ENCODE results near the gene APCDD1L.

APCDD1L gene

DNA sequence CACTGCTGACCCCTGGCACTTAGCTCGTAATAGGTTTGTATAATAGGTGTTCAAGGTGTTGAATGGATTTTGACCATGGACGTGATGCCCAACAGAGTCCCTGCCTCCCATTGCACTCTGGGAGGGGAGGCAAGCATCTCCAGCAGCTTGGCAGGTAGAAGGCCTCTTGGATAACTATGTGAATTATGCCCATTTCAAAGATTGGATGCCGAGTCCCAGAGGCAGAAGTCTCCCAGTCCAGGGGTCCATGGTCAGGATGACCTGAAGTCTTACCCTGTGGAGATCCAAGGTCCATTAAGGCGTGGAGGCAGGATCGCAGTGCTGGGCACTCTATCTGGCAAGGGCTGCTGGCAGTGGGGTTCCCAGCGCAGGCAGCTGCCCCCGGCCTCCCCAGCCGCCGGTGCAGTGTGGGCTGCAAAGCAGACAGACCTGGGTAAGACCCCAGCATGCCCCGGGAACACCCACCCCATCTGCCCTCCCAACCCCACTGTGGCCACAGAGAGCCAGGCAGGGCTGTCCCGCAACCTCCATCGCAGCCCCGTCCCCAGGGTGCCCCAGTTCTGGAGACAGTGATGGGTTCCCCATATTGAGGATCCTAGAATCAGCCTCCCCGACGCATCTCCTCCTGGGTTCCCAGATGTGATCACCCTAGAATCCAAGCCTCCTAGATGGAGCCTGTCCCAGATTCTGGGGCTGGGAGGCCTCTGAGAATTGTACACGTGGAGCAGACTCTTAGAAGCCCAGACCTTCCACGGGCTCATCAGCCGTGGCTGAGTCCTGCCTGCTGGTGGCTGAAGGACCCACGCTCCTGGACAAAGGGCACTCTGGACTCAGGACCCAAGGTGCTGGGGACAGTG, 44.6 kb downstream of the APCDD1L start:
- in situ Hi-C loops (cut with MboI; ENCODE audit: low sequenced_read_pairs), result no loop called here

DNA sequence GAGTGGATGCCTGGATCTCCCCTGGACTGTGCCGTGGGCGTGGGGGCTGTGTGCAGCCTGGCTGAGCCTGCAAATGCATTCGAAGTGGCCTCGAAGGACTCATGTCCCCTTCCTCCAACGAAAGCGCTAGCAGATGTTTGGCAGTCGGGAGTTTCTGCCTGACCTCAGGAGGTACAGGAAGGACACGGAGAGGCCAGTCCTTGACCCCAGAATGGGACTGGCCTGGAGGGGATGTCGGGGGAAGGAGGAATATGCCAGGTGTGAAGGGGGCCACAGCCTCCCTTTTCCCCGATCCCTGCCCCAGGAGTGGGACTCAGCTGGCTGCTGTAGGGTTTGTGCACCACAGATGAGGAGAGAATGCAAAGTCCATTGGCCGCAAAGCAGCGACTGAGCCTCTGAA, 45.6 kb downstream of the APCDD1L start:
- in situ Hi-C loops (cut with MboI; ENCODE audit: low sequenced_read_pairs), result no loop called here

DNA sequence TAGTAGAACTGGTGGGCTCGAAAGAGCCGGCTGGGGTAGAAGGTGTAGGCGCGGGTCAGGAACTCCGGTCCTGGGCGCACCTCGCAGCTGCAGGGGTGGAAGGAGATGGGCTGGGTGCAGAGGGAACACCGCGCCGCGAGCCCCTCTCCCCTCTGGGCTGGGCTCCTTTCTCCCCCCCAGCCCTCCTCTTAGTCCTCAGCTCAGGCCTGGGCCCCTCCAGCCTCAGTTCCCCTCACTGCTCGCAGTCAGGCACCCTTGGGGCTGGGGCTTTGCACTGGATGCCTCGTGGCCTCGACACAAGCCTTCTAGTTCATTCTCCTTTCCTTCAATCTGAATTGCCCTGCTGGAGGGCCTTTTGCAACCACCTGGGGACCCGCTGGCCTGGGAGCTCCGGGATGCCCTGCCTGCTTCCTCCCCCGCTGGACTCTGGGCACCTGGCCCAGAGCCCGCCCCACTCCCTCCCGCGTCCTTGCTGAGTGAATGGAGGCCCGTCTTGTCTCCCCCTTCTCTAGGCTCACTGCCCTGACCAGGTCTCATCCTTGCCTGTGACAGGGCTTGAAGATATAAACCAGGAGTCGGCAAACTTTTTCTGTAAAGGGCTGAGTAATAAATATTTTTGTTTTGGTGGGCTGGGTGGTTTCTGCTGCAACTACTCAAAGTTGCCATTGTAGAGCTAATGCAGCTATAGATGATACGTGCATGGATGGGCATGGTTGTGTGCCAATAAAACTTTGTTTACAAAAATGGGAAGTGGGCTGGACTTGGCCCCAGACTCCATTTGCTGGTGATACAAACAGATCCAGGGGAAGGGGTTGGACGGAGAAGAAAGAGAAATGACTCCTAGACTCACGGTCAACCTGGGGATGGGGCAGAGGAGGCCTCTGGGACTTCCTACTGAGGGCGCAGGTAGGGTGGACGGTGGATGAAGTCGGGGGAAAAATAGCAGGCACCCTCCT, 47.3 kb downstream of the APCDD1L start:
- in situ Hi-C loops (cut with MboI; ENCODE audit: low sequenced_read_pairs), result no loop called here

DNA sequence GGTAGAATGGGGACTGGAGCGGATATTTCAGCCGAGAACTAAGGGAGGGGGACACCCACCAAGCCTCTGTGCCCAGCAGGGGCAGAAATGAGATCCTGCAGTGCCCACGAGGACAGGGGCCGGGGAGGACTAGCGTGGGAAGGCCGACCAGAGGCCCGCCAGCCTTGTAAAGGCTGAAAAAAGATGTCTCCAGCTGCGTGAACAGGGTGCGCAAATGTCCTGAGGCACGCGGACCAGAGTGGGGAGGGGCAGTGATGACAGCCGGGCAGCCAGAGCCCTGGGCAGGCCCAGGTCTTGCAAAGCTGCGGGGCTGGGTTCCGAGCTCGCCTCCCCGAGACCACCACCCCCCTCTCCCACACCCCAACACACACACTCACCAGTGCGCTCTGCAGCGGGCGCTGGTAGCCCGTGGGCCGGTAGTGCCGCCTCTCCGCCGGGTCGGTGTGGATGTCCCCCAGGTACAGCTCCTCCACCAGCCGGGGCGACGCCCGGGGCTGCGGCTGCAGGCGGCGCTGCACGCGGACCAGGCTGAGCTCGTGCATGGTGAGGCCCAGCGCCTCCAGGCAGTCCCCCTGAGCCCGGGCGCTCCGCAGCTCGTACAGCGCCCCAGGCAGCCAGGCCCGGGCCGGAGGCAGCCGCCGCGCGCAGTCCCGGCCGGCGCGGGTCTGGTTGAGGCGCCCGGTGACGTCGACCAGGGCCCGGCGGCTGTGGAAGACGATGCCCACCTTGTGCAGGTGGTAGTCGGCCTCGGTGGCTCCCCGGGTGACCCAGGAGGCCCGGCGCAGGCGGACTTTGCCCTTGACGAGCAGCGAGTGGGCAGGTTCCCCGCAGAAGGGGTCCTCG, 48.2 kb downstream of the APCDD1L start:
- in situ Hi-C loops (cut with MboI; ENCODE audit: low sequenced_read_pairs), result no loop called here

DNA sequence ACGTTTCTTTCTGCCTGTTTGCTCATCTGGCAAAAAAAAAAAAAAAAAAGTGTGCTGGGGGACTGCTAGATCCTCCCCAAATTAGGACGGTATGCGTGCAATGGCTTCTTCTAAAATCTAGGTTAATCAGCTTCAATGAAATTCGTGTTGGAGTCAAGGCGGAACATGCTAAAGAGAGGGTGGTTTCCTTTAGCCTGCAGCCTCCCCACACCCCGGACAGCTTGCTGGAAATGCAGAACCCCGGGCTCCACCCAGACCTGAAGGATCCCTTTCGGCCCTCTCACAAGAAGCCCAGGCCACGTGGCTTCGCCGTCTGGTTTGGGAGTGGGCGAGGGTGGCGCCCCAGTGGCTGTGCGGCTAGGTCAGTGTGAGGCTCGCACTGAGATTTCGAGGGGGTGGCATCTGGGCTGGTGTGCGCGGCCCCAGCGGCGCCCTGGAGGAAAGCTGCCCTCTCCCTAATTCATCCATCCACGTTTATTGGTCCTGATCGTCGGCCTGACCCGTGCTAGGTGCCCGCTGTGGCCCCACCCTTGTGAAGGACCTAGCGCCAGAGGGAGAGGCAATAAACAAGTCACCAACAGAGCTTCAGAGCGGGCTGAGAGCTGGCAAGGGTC, 49.0 kb downstream of the APCDD1L start:
- in situ Hi-C loops (cut with MboI; ENCODE audit: low sequenced_read_pairs), result no loop called here

DNA sequence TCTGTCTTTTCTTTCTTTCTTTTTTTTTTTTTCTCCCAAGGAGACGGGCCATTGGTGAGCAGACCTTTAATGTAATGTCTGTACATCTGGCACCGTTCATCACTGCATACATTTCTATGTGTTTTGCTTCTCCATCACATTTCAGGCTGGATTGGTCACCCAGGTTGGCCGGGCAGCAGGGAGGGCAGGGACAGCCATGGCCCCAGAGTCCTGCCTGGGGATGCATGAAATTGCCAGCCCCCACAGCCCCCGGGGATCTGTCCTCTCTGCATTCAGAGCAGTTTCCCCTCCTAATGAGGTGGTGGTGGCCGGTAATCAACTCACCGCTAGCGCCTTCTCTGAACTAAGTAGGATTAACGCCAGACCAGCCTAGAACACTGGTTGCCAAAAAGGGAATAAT, 50.4 kb downstream of the APCDD1L start:
- in situ Hi-C loops (cut with MboI; ENCODE audit: low sequenced_read_pairs), result no loop called here

DNA sequence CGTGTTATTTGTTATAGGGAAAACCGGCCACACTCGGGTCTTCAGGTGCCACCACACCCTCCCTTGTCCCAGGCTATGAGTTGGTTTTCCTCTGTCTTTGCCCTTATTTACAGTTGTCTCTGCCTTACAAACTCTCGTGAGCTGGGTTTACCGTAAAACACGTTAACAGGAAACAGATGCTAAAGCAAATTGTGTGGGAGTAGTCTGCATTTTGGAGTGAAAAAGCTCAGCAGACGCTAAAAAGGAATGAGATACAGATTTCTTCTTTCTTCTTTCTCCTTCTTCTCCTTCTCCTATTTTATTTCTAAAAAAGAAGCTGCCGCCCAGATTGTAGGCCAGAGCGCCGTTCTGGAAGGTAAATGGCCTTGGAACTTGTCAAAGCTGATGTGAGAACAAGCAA, 51.9 kb downstream of the APCDD1L start:
- in situ Hi-C loops (cut with MboI; ENCODE audit: low sequenced_read_pairs), result no loop called here

DNA sequence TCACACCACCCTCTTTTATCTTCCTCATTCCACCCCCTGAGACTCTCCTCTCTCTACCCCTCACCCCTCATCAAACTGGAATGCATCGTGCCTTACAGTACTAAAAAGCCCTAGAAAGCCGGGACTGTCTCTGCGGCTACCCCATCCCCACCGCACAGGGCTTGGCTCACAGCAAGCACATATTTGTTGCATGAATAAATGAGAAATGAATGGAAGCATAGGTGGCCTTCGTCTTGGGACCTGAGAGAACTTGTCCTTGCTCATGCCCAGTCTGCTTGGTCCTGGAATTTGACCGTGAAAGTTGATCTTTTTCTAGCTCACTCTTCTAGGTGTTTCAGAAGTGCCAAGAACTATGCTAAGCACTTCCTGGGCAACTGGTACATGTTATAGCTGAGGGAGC, 53.3 kb downstream of the APCDD1L start:
- in situ Hi-C loops (cut with MboI; ENCODE audit: low sequenced_read_pairs), result no loop called here

DNA sequence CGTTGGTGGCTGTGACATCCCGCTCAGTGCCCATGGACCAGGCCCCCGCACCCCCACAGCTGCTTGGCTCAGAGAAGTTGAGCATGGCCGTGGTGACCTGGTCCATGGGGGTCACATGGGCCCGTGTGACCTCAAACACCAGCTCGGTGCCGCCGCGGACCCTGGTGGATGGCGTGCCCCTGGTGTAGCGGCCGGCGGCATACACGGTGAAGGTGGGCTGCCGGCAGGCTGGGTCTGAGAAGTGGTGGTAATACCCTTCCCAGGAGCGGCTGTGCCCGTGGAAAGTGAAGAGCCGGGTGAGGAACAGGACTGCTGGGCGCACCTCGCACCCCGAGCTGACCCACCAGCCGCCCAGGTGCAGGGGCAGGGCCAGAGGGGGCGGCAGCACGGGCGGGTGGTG, 54.1 kb downstream of the APCDD1L start:
- in situ Hi-C loops (cut with MboI; ENCODE audit: low sequenced_read_pairs), result no loop called here

DNA sequence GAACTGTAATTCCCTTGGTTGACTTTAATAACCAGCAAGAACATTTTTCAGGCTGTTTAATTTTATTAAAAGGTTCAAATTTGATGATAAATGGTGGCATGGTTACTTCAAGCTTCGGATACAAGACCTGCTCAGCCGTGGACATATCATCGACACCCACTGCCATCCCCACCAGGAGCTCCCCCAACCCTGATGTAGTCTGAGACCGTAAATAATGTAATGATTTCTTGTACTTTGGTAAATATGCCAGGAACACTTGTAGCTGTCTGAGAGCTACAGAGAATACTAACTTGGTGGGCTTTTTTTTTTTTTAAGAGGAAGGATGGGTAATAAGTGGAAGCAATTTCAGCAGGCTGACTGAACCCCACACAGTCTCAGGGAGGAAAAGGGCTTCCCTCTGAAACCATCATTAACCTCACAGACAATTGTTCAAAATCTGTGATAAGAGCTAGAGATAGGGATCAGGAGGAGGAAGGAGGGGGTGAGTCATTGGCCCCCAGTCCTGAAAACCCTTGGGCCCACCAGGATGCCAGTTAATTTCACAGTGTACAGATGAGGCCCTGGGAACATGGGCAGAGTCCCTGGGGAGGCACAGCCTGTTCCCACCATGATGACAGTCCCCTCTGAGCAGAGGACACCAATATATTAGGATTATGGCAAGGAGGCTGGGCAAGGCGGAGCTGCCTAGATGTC, 56.0 kb downstream of the APCDD1L start:
- in situ Hi-C loops (cut with MboI; ENCODE audit: low sequenced_read_pairs), result no loop called here

DNA sequence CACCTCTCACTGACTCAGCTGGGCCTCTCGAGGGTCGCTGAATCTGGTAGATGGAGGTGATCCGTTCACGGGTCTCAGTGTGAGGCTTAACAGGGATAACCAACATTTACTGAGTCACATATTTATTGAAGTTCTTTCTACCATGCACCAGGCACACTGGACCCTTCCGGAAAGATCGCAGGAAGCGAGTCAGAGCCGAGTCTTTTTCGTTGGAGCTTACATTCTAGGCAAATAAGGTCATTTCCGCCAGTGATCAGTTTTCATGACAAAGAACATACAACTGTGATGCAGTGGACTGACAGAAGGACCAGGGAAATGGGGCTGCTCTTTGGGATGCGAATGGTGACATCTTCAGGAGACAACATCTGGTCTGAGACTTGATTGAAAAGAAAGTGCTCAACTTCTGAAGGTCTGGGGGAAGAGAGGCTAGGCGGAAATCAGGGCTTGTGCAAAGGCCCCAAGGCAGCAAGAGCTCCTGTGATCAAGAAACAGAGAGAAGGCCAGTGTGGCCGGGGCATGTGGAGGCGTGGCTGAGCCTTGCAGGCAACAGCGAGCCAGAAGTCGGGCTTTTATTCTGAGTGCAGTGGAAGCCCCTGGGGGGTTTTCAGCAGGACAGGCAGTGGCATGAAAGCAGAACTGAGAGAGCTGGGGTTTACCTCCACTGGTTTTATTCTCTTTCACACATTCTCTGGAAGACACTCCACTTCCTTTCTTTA, 56.7 kb downstream of the APCDD1L start:
- in situ Hi-C loops (cut with MboI; ENCODE audit: low sequenced_read_pairs), result no loop called here

DNA sequence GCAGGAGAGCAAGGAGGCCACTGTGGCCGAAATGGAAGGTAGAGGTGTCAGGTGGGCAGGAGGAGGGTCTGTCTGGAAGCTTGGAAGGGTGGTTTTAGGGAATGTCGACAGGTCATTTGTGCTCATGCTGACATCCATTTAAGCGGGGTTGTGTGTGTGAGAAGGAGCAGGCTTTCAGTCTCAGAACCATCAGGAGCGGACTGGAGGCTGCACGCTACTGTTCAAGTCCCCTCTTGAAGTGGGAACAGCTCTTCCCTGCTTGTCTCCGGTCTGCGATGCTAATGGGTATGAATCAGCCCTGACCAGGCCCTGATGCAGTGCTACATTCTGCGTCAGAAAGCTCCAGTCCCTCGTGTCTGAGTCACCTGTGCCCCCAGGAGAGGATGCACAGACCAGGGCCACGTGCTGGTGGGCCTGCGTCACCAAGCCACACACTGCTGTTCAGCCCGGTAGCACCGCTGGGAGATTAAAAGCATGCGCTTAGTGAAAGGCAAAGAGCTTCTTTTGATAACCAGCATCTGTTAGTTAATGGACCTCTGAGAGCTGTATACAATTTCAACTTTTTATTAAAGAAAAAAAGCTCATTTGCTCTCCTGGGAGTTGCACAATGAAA, 58.0 kb downstream of the APCDD1L start:
- in situ Hi-C loops (cut with MboI; ENCODE audit: low sequenced_read_pairs), result no loop called here

DNA sequence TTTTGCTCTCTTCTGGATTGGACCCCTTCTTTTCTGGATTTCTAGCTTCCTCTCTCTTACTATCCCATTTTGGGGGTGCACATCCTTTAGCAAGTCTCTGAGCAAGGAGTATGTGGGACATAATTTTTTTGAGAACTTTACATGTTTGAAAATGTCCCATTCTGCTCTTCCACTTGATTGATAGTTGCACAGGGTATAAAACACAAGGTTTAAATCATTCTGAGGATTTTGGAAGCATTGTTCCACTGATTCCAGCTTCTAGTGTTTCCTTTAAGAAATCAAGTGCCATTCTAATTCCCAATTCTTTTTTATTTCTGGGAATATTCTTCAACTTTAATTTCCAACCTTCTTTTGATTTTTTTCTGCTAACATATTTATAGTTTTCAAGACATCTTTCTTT, 60.7 kb downstream of the APCDD1L start:
- in situ Hi-C loops (cut with MboI; ENCODE audit: low sequenced_read_pairs), result no loop called here

DNA sequence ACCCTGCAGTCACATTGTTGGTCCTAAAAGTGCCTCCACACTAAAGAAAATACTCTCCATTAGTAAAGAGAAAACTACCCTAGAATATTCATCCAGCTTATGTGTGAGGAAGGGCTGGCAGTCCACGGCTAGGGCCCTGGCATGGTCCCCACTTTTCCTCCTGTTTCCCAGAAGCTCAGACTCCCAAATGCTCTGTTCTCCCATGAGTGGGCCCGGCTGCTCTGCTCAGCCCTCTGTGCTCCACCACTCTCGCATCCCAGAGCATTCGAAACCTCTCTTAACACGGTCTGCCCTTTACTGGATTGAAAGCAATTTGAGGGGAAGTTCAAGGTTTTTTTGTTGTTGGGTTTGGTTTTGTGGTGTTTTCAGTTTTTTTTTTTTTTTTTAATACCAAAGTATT, 61.8 kb downstream of the APCDD1L start:
- in situ Hi-C loops (cut with MboI; ENCODE audit: low sequenced_read_pairs), result no loop called here

DNA sequence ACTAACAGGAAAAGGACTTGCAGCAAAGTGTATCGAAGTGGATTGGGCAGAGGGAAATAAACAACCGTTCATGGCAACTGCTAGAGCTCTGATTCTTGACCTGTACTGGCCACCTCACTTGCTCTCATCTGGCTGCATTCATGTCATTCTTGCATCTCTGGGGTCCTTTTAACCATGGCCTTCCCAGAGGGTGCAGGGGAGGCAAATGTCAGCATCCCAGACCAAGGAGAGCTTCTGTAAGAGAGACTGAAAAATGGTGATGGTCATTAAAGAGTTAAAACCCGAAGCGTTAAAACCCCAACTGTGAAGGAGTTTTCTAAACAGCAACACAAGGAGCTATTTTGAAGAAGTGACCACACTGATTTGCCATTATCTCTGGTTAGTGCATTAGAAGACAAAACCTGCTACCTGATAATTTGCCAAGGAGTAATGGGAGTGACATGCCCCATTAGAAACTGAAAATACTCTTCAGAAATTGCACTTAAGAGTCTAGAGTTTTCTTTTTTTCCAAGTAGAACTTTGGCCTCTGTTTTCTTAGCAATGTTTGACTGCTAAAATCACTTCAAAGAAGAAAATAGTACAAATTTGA, 62.4 kb downstream of the APCDD1L start:
- in situ Hi-C loops (cut with MboI; ENCODE audit: low sequenced_read_pairs), result no loop called here

DNA sequence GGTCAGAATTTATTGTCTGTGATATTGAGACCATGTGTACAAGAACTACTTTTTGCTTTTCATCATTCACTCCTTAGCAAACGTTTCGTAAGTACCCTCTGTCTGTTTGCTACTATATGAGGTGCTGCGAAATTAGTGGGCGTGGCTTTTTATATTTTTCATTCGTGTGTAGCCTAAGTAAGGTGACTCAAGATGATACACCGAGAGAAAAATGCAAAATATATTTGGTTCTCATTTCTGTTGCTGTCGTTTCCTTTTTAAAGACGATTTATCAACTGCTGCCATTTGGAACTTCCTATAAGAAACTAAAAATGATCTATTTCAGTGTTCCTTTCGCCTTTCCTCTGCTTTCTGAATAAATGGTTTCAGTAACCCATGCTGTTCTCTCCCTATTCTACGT, 64.9 kb downstream of the APCDD1L start:
- in situ Hi-C loops (cut with MboI; ENCODE audit: low sequenced_read_pairs), result no loop called here

DNA sequence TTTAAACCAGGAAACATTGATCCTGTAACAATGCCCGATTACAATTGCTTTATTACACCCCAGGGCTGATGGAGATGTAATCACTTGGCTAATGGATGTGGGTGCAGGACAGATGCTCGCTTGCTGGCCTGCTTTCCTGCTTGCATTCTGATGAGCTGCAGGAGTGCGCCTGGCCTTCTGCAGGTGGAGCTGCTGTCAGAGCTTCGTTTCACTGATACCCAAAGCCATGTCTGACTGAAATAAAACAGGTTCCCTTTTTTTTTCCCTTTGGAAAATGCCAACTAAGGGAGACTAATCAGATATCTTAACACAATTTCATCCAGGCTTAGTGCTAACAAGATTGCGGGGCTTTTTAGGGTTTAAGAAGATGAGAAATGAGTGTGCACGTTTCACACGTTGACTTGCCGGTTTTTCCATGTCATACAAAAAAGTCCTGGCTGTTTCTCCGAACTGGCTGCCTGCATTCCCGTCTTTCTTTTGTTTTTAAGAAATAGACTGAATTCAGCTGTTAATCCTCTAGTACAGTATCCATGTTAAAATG, 65.4 kb downstream of the APCDD1L start:
- in situ Hi-C loops (cut with MboI; ENCODE audit: low sequenced_read_pairs), result no loop called here

DNA sequence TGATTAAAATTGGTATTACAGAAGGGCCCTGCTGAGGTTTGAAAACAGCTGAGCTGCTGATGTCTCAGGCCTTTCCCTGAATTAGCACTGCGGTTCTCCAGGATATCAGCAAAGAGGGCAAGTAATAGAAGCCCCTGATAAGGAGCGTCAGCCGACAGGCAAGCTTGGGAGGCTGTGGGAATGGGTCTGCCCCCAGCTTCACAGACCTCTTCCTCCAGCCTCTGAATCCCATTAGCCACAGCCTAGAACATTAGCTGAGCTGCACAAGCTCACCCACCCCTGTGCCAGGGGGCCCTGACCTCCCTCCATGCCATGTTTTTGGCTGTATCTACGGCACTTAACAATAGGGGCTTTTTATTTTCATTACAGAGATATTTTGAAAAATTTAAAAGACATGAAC, 66.2 kb downstream of the APCDD1L start:
- in situ Hi-C loops (cut with MboI; ENCODE audit: low sequenced_read_pairs), result no loop called here
